GM21381 (cell line): ENCODE measurements around the gene UPB1.
"Not testable (repeated sequence)": the region's sequence is repeated elsewhere in the genome, so short reads cannot be mapped to it uniquely, and the experiment has no call there.

Source experiments
- ATAC-seq: cut with Tn5 transposase; IDR thresholded peaks from one replicate; pipeline ENCODE4 v1.9.1; 2021; ENCODE audit warnings: mild to moderate bottlenecking, moderate library complexity; ENCODE audit not compliant: unreplicated experiment

UPB1 gene

GRCh38 chr22:24526191-24526590, 31.1 kb downstream of the UPB1 start:
- no peak for ATAC-seq

GRCh38 chr22:24529898-24530297, 34.8 kb downstream of the UPB1 start:
- ATAC-seq = no peak

- ATAC-seq = not testable (repeated sequence)
These were observed 35.8 kb downstream of the UPB1 start for GRCh38 chr22:24530968-24531367.

GRCh38 chr22:24532075-24532474, 36.9 kb downstream of the UPB1 start:
- no peak for ATAC-seq

GRCh38 chr22:24535348-24535747, 40.2 kb downstream of the UPB1 start:
- ATAC-seq = no peak

- no peak for ATAC-seq
These were observed 41.0 kb downstream of the UPB1 start for GRCh38 chr22:24536089-24536488.

- no peak for ATAC-seq
These were observed 45.3 kb downstream of the UPB1 start for GRCh38 chr22:24540470-24540869.

- ATAC-seq = no peak
These were observed 46.8 kb downstream of the UPB1 start for GRCh38 chr22:24541681-24542515.

- ATAC-seq = no peak
These were observed 47.5 kb downstream of the UPB1 start for GRCh38 chr22:24542641-24543040.

GRCh38 chr22:24543185-24543601, 48.1 kb downstream of the UPB1 start:
- ATAC-seq = no peak

- ATAC-seq = no peak
These were observed 48.6 kb downstream of the UPB1 start for GRCh38 chr22:24543679-24544243.

GRCh38 chr22:24548812-24549211, 53.7 kb downstream of the UPB1 start:
- no peak for ATAC-seq

GRCh38 chr22:24550028-24550901, 55.1 kb downstream of the UPB1 start:
- no peak for ATAC-seq

GRCh38 chr22:24550902-24551435, 55.8 kb downstream of the UPB1 start:
- ATAC-seq = no peak

GRCh38 chr22:24552503-24553286, 57.6 kb downstream of the UPB1 start:
- ATAC-seq = not testable (repeated sequence)

- ATAC-seq = no peak
These were observed 58.6 kb downstream of the UPB1 start for GRCh38 chr22:24553597-24554312.

GRCh38 chr22:24554313-24555164, 59.4 kb downstream of the UPB1 start, which contains the start of gene GUCD1:
TSS of gene GUCD1 (minus strand) at chr22:24555138. CDS start at chr22:24554991, 147 bp downstream.
- peak; percentile 2 for ATAC-seq

GRCh38 chr22:24555165-24556039, 60.3 kb downstream of the UPB1 start, which contains the start of gene SNRPD3:
TSS of gene SNRPD3 (plus strand) at chr22:24555999. CDS start at chr22:24557675, 1,676 bp downstream.
- ATAC-seq = peak; percentile 82
